Forelimb muscle (tissue), 1 donor: ENCODE results near the gene SLX1A. TPM values are rescaled to one million over a fixed set of nuclear protein-coding genes. Genes with fewer than 3 reads are reported as not detected.
"Not testable (repeated sequence)": the region's sequence is repeated elsewhere in the genome, so short reads cannot be mapped to it uniquely, and the experiment has no call there.

Experiments used
- DNase-seq: peaks from one replicate; pipeline ENCODE4 v3.0.0-alpha.2; 2013; ENCODE audit warnings: low read depth
- polyA plus RNA-seq: library from polyadenylated mRNA; unstranded; fragments of 120-200 nt; gene quantifications from one replicate; pipeline ENCODE4 v1.2.1, GENCODE V29; 2013; ENCODE audit not compliant: insufficient read length

SLX1A gene
- 19.1 TPM for polyA plus RNA-seq

- DNase-seq: not testable (repeated sequence)
These were observed at the start of gene SLX1A, which contains the start of gene BOLA2B for GRCh38 chr16:30193615-30194014. TSS of gene SLX1A (plus strand) at chr16:30193875. CDS start at chr16:30194085, 210 bp downstream. TSS of gene BOLA2B (minus strand) at chr16:30193666. CDS start at chr16:30193595, 71 bp downstream.

- DNase-seq: no peak
These were observed 49.7 kb upstream of the SLX1A start for GRCh38 chr16:30144017-30144416.

DNA sequence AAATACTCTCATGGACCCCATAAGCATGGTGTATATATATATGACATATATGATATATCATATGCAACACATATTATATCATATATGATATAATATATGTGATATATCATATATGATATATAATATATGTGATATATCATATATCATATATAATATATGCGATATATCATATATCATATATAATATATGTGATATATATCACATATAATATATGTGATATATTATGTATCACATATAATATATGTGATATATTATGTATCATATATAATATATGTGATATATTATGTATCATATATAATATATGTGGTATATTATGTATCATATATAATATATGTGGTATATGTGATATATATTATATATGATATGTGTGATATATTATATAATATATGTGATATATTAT is 48.8 kb upstream of the SLX1A start:
- no peak for DNase-seq

DNA sequence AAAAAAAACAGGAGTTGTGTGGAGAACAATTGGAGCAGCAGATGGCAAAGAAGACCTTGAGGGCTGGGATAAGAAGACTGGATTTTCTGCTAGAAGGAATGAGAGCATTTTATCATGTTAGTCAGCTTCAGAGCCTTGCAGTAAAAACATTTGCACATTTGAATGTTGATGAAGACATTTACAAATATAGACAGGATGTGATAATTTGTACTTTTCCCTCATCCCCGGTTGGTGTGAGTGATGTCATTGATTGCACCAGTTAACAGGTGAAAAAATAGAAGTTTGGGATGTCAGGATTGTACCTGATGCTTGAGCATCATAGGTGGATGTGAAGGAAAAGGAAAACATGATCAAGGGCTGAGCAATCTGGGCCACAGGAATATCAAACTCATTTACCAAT is 48.0 kb upstream of the SLX1A start:
- DNase-seq: no peak

DNA sequence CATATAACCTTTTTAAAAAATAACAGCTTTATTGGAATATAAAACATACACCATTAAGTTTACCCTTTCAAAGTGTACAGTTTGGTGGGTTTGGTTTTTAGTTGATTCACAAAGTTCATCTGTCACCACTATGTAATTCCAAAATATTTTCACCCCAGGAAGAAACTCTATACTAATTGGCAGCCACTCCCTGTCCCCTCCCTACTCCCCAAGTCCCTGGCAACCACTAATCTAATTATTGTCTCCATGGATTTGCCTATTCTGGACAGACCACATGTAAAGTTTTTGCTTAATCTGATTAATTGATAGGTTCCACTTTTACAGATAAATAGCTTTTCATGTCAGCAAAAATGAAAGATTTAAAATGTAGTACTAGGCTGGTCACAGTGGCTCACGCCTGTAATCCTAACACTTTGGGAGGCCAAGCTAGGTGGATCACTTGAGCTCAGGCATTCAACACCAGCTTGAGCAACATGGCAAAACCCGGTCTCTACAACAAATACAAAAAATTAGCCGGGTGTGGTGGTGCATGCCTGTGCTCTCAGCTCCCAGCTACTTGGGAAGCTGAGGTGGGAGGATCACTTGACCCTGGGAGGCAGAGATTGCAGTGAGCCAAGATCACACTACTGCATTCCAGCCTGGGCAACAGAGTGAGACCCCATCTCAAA is 45.7 kb upstream of the SLX1A start:
- no peak for DNase-seq

- DNase-seq: no peak
These were observed 44.3 kb upstream of the SLX1A start for GRCh38 chr16:30149250-30149930.

- DNase-seq: no peak
These were observed 42.6 kb upstream of the SLX1A start for GRCh38 chr16:30151091-30151490.

- DNase-seq: no peak
These were observed 41.2 kb upstream of the SLX1A start for GRCh38 chr16:30152517-30152916.

- no peak for DNase-seq
These were observed 38.5 kb upstream of the SLX1A start for GRCh38 chr16:30155188-30155587.

GRCh38 chr16:30157214-30157613 is 36.5 kb upstream of the SLX1A start:
- DNase-seq: no peak

GRCh38 chr16:30163538-30163937 is 30.1 kb upstream of the SLX1A start:
- DNase-seq: no peak

DNA sequence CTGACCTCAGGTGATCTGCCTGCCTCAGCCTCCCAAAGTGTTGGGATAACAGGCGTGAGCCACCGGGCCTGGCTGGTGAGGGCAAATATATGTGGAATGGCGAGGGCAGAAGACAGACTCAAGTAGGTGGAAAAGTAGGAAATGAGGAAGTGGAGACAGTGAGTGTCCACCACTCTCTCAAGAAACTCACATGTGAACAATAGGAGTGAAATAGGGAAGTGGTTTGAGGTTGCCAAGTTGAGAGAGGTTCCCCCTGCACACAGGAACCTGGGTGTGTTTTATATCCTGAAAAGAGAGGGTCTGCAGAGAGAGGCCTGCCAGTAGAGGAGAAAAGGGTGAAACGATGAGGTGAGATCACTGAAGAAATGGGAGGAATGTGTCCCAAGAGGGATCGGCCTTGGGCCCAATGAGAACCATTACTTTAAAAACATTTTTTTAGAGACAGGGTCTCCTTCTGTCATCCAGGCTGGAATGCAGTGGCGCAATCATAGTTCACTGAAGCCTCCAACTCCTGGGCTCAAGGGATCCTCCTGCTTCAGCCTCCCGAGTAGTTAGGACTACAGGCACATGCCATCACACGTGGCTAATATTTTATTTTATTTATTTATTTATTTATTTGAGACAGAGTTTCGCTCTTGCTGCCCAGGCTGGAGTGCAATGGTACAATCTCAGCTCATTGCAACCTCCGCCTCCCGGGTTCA is 27.3 kb upstream of the SLX1A start:
- DNase-seq: no peak

DNA sequence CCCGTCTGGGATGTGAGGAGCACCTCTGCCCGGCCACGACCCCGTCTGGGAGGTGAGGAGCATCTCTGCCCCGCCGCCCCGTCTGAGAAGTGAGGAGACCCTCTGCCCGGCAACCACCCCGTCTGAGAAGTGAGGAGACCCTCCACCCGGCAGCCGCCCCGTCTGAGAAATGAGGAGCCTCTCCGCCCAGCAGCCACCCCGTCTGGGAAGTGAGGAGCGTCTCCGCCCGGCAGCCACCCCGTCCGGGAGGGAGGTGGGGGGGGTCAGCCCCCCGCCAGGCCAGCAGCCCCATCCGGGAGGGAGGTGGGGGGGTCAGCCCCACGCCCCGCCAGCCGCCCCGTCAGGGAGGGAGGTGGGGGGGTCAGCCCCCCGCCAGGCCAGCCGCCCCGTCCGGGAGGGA is 24.9 kb upstream of the SLX1A start:
- not testable (repeated sequence) for DNase-seq

DNA sequence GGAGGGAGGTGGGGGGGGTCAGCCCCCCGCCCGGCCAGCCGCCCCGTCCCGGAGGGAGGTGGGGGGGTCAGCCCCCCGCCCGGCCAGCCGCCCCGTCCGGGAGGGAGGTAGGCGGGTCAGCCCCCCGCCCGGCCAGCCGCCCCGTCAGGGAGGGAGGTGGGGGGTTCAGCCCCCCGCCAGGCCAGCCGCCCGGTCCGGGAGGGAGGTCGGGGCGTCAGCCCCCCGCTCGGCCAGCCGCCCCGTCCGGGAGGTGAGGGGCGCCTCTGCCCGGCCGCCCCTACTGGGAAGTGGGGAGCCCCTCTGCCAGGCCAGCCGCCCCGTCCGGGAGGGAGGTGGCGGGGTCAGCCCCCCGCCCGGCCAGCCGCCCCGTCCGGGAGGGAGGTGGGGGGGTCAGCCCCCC is 24.3 kb upstream of the SLX1A start:
- not testable (repeated sequence) for DNase-seq

DNA sequence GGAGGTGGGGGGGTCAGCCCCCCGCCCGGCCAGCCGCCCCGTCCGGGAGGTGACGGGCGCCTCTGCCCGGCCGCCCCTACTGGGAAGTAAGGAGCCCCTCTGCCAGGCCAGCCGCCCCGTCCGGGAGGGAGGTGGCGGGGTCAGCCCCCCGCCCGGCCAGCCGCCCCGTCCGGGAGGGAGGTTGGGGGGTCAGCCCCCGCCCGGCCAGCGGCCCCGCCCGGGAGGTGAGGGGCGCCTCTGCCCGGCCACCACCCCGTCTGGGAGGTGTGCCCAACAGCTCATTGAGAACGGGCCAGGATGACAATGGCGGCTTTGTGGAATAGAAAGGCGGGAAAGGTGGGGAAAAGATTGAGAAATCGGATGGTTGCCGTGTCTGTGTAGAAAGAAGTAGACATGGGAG is 23.5 kb upstream of the SLX1A start:
- DNase-seq: not testable (repeated sequence)

DNA sequence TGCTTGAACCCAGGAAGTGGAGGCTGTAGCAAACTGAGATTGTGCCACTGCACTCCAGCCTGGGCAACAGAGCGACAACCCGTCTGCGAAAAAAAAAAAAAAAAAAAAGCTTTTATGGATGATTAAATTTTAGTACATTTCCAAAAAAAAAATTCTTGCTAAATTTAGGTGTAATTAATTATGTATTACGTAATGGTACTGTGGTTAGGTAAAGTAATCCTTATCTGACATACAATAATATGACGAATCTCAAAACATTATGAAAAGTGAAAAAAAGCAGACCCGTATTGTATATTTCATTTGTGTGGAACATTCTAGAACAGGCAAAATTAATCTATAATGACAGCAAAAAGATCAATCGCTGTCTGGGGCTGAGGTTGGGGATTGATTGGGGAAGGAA is 20.6 kb upstream of the SLX1A start:
- DNase-seq: no peak

- not testable (repeated sequence) for DNase-seq
These were observed 16.8 kb upstream of the SLX1A start for GRCh38 chr16:30176876-30177275.

DNA sequence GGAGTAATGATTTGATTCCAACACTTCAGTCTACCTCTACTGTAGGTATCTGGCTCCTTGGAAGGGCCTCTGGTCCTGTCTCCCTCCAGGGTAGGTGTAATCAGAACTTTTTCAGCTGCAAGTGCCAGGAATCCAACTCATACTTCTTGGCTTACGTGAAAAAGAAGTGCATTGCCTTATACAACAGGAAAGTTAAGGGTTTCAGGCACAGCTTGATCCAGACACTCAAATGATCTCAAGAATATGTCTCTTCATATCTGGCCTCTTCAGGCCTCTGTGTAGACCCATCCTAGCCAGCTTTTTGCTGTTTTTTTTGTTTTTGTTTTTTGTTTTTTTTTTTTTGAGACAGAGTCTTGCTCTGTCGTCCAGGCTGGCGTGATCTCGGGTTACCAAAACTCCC is 14.5 kb upstream of the SLX1A start:
- DNase-seq: no peak

- no peak for DNase-seq
These were observed 13.7 kb upstream of the SLX1A start for GRCh38 chr16:30179931-30180330.

DNA sequence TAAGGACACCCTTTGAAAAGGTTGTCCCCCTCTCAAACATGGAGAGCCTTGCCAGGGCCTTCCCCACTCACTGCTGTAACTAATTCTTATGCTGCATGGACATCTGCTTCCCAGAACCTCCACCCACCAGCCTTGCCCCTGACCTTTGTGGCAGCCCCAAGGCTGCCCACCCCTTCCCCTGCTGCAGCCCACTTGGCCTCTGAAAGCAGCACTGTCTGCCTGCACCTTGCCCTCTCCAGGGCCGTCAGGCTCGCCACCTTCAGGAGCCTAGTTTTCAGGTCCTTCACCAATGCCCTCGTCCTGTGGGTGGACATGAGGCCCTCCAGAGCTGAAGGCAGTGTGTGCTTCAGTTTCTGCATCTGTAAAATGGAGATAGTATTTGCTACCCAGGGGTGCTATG is 12.9 kb upstream of the SLX1A start:
- DNase-seq: no peak

DNA sequence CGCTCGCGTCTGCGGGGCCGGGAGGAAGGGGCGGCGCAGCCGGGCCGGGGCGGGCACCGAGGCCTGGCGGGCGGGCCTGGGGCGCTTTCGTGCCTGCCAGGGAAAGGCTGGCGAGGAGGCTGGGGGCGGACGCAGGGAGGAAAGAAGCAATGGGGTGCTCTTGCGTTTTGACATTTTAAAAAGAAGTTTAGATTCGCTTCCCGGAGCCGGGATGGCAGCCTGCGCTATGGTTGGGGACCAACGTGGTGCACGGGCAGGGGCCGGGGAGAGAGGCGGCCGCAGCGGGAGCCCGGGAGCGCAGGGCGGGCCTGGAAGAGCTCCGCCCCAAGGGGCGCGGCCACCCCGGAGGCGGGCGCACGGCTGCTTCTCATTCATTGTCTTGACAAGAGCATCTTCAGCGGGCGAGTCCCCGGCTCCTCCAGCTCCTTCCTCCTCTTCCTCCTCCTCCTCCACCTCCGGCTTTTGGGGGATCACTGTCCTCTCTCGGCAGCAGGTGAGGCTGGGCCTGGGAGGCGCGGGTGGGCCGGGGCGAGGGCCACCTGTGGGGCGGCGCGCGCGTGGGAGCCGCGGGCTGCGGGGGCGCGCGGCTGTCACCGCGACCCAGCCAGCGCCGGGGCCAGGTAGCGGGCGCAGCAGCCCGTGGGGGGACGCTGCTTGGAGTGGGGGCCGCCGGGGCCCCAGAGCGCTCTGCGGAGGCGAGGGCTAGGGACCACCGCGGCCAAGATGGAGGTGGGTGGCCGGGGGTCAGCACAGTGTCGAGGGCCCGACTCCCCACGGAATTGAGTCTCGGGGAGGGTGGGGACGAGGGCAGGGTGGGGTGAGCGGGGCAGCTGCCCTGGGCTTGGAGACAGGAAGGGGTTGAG is 10.2 kb upstream of the SLX1A start, which contains the start of gene CORO1A:
Gene CORO1A (plus strand): TSS at position 370 of the 863 bp plus-strand sequence. CDS start 1,608 bp downstream, outside the sequence.
- peak; percentile 52 for DNase-seq
